ENCODE data around the gene S100A13.

DNA sequence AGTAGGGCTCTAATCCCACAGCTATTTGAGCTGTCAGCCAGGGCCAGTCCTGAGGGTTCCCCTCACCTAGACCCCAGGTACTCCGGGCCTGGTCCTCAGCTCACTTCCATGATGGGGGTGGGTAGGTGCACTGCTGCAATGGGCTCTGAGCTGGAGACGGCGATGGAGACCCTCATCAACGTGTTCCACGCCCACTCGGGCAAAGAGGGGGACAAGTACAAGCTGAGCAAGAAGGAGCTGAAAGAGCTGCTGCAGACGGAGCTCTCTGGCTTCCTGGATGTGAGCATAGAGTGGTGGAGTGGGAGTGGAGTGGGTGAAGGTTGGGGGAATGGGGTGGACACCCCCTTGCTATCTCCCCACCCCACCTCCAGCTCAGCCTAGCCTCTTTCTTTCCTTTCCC lies 3.1 kb upstream of the S100A13 start:
- TF ChIP-seq, protein P1, sequence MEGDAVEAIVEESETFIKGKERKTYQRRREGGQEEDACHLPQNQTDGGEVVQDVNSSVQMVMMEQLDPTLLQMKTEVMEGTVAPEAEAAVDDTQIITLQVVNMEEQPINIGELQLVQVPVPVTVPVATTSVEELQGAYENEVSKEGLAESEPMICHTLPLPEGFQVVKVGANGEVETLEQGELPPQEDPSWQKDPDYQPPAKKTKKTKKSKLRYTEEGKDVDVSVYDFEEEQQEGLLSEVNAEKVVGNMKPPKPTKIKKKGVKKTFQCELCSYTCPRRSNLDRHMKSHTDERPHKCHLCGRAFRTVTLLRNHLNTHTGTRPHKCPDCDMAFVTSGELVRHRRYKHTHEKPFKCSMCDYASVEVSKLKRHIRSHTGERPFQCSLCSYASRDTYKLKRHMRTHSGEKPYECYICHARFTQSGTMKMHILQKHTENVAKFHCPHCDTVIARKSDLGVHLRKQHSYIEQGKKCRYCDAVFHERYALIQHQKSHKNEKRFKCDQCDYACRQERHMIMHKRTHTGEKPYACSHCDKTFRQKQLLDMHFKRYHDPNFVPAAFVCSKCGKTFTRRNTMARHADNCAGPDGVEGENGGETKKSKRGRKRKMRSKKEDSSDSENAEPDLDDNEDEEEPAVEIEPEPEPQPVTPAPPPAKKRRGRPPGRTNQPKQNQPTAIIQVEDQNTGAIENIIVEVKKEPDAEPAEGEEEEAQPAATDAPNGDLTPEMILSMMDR (conservative IDR thresholded peaks at IDR 0.05): no peak
- TF ChIP-seq EZH2 (IDR thresholded peaks at IDR 0.05; ENCODE audit: low read depth): no peak

Data from PC-9 (cell line).